HEK293 (cell line): ENCODE measurements around the gene C1QTNF1.

Experiments used
- CTCF ChIP-seq: fragments of 450-650 bp; formaldehyde crosslinking; IDR thresholded peaks from 2 replicates; pipeline ENCODE4 v1.5.1; 2016; ENCODE audit warnings: missing biosample characterization, missing genetic modification characterization
- KLF9 ChIP-seq: fragments of 450-650 bp; formaldehyde crosslinking; IDR thresholded peaks from 2 replicates; pipeline ENCODE4 v1.5.1; 2016; ENCODE audit warnings: missing biosample characterization, missing genetic modification characterization, low read depth
- ZBTB44 ChIP-seq: fragments of 450-650 bp; IDR thresholded peaks from 2 replicates; pipeline ENCODE4 v1.5.1; 2018; ENCODE audit warnings: missing biosample characterization, mild to moderate bottlenecking, missing genetic modification characterization
- ZNF174 ChIP-seq: fragments of 450-650 bp; formaldehyde crosslinking; IDR thresholded peaks from 2 replicates; pipeline ENCODE4 v1.5.0; 2017; ENCODE audit warnings: missing biosample characterization, mild to moderate bottlenecking, missing genetic modification characterization
- ZNF2 ChIP-seq: fragments of 450-650 bp; formaldehyde crosslinking; IDR thresholded peaks from 2 replicates; pipeline ENCODE4 v1.5.1; 2016; ENCODE audit warnings: missing biosample characterization, missing genetic modification characterization
- ZNF214 ChIP-seq: fragments of 450-650 bp; formaldehyde crosslinking; IDR thresholded peaks from 2 replicates; pipeline ENCODE4 v1.5.1; 2017; ENCODE audit warnings: missing biosample characterization, mild to moderate bottlenecking, missing genetic modification characterization, borderline replicate concordance
- ZNF302 ChIP-seq: fragments of 450-650 bp; formaldehyde crosslinking; IDR thresholded peaks from 2 replicates; pipeline ENCODE4 v1.5.1; 2016; ENCODE audit warnings: missing biosample characterization, missing genetic modification characterization, low read depth

GRCh38 chr17:79070266-79070880 lies 46.4 kb downstream of the C1QTNF1 start:
- TF ChIP-seq CTCF (tag by site-specific recombination) (no peak), ZNF302 (tag by site-specific recombination) (no peak), ZNF2 (tag by site-specific recombination) (no peak), KLF9 (no peak), ZNF214 (no peak), ZNF174 (no peak), ZBTB44 (no peak)
